ENCODE results near the gene ZC3H12D. TPM values are rescaled to one million over a fixed set of nuclear protein-coding genes. Genes with fewer than 3 reads are reported as not detected.

ZC3H12D gene
- total and polyA plus RNA-seq, 2 donors (not counting 3 experiments of a cell fraction or from before 2014, with no cell fraction given): 0.06 TPM; not detected in 1

GRCh38 chr6:149472241-149472640, 12.6 kb downstream of the ZC3H12D start:
- POLR2A ChIA-PET: no interaction called here
- H3K4me2 ChIP-seq (ENCODE audit: insufficient read depth, low read length): no peak overlapping the region
- H4K20me1 ChIP-seq (replicated peaks; ENCODE audit: control insufficient read depth, extremely low read depth, insufficient read depth, low read length): no peaks in the 10 kb centered on the region
- no peaks in the 10 kb centered on the region for H3K36me3 ChIP-seq (ENCODE audit: control insufficient read depth in 2 of 2, extremely low read depth in 1 of 2, insufficient read depth in 2 of 2, low read length in 2 of 2)
- no TSS peak for BruUV-seq (replicated peaks)
- no peaks in the 10 kb centered on the region for H3K4me1 ChIP-seq (ENCODE audit: control insufficient read depth, extremely low read depth, insufficient read depth, low read length)
- no peak overlapping the region for H2AFZ ChIP-seq (ENCODE audit: low read depth, low read length)
- no peak for TF ChIP-seq MAX (IDR thresholded peaks at IDR 0.05; ENCODE audit: insufficient read depth, insufficient read length)
- no peak for TF ChIP-seq GATA2 (IDR thresholded peaks at IDR 0.05; ENCODE audit: insufficient read depth, insufficient read length, low read depth, low read length)
- TF ChIP-seq CTCF (IDR thresholded peaks at IDR 0.05; ENCODE audit: extremely low read depth in 1 of 2, insufficient read depth in 1 of 2, low read depth in 1 of 2, low read length in 2 of 2): no peak
- no peak for TF ChIP-seq POLR2AphosphoS5 (IDR thresholded peaks at IDR 0.05; ENCODE audit: insufficient read depth, low read depth, low read length)
- no peak for TF ChIP-seq MYC (IDR thresholded peaks at IDR 0.05; ENCODE audit: low read depth, low read length)
- no peak for TF ChIP-seq FOS (IDR thresholded peaks at IDR 0.05; ENCODE audit: borderline replicate concordance, insufficient read depth, low read length)
- no peak for TF ChIP-seq JUN (IDR thresholded peaks at IDR 0.05; ENCODE audit: borderline replicate concordance, insufficient read depth, insufficient read length, low read depth)
- no peak overlapping the region for H3K27ac ChIP-seq (ENCODE audit: insufficient read depth, low read depth, low read length)
- no peaks in the 10 kb centered on the region for H3K79me2 ChIP-seq (ENCODE audit: control insufficient read depth, insufficient read depth, low read length)
- peaks cover 10 to 21% of the 10 kb centered on the region in 2 experiments for H3K27me3 ChIP-seq (ENCODE audit: control insufficient read depth in 2 of 2, insufficient read depth in 2 of 2, low read length in 2 of 2)
- DNase-seq (ENCODE audit: low read depth, low spot score) (no peak), FAIRE-seq (no peak)
- CTCF ChIA-PET: no interaction called here
- no peak overlapping the region for H3K4me3 ChIP-seq (replicated peaks in 1 of 3; ENCODE audit: insufficient read depth in 1 of 3, low read depth in 1 of 3, low read length in 3 of 3)
- dilution Hi-C loops (cut with MboI; ENCODE audit: extremely low pct_ligation_motif_present, low sequenced_read_pairs) (no loop called here), intact Hi-C loops (cut with micrococcal nuclease) (no loop called here)
- H3K9ac ChIP-seq (replicated peaks; ENCODE audit: extremely low read depth, insufficient read depth, low read length): no peak overlapping the region
- no peaks in the 10 kb centered on the region for H3K9me1 ChIP-seq (replicated peaks; ENCODE audit: control insufficient read depth, extremely low read depth, insufficient read depth, low read length)
- H3K9me3 ChIP-seq (replicated peaks; ENCODE audit: control insufficient read depth, insufficient read depth, low read length): no peaks in the 10 kb centered on the region

Measured in endothelial cell of umbilical vein (primary cell).